SW 1271 (cell line): ENCODE measurements around the gene GRB2.
"Not testable (repeated sequence)": the region's sequence is repeated elsewhere in the genome, so short reads cannot be mapped to it uniquely, and the experiment has no call there.

ENCODE experiments used
- DNase-seq, 2 experiments: peaks; one replicate each; lab custom pipeline; 2025; lab: John Stamatoyannopoulos, UW

The GRB2 gene

GRCh38 chr17:75405365-75406221 lies at the start of gene GRB2:
Gene GRB2 (minus strand): TSS chr17:75405678. CDS start chr17:75393628, 12,050 bp downstream.
- peak; percentile 74 to 94 for DNase-seq

- DNase-seq = not testable (repeated sequence)
These were observed 49.2 kb upstream of the GRB2 start for GRCh38 chr17:75454672-75455071.

GRCh38 chr17:75454193-75454592 lies 48.7 kb upstream of the GRB2 start:
- no peak for DNase-seq

- no peak for DNase-seq
These were observed 44.8 kb upstream of the GRB2 start for GRCh38 chr17:75450270-75450669.

GRCh38 chr17:75447951-75448856 lies 42.7 kb upstream of the GRB2 start:
- no peak for DNase-seq

GRCh38 chr17:75445896-75446295 lies 40.4 kb upstream of the GRB2 start:
- DNase-seq = not testable (repeated sequence)

- no peak for DNase-seq
These were observed 39.8 kb upstream of the GRB2 start for GRCh38 chr17:75445296-75445695.

- DNase-seq = no peak
These were observed 37.0 kb upstream of the GRB2 start for GRCh38 chr17:75442168-75443103.

GRCh38 chr17:75440738-75441448 lies 35.4 kb upstream of the GRB2 start:
- DNase-seq = no peak

GRCh38 chr17:75439287-75439686 lies 33.8 kb upstream of the GRB2 start:
- no peak for DNase-seq

- DNase-seq = not testable (repeated sequence)
These were observed 31.9 kb upstream of the GRB2 start for GRCh38 chr17:75437404-75437803.

- DNase-seq = not testable (repeated sequence)
These were observed 29.0 kb upstream of the GRB2 start for GRCh38 chr17:75434433-75434832.

GRCh38 chr17:75433218-75433783 lies 27.8 kb upstream of the GRB2 start:
- DNase-seq = no peak

- DNase-seq = no peak
These were observed 24.9 kb upstream of the GRB2 start for GRCh38 chr17:75430159-75430974.

- no peak for DNase-seq
These were observed 23.3 kb upstream of the GRB2 start for GRCh38 chr17:75428543-75429469.

- DNase-seq = no peak
These were observed 13.1 kb upstream of the GRB2 start for GRCh38 chr17:75418531-75418930.

- DNase-seq = no peak
These were observed 11.6 kb upstream of the GRB2 start for GRCh38 chr17:75417054-75417580.

- DNase-seq = no peak
These were observed 10.5 kb upstream of the GRB2 start for GRCh38 chr17:75416006-75416405.
